A549 (cell line): ENCODE data around the gene MORN1. TPM values are rescaled to one million over a fixed set of nuclear protein-coding genes. Genes with fewer than 3 reads are reported as not detected.

ENCODE experiments used
- ATAC-seq, 2 experiments: fragments of 200-7000 bp in 1 of 2; fragments of >200 bp in 1 of 2; cut with Nextera tagmentation in 1 of 2; cut with Tn5 transposase in 1 of 2; 3 replicates each; pipeline versions ENCODE4 v1.8.0 to v1.9.1; 2018 to 2020; ENCODE audit warnings: mild to moderate bottlenecking in 1 of 2, moderate library complexity in 1 of 2
- CTCF ChIA-PET: fragments of 300-600 bp; sonication (Branson Sonifier 250); formaldehyde crosslinking; extraction: SDS; loops from one replicate; lab custom pipeline; 2021; ENCODE audit warnings: antibody characterized with exemption, inconsistent platforms; lab: Yijun Ruan, JAX
- POLR2A ChIA-PET: fragments of 350-600 bp; formaldehyde crosslinking; extraction: SDS; loops from one replicate; lab custom pipeline; 2021; ENCODE audit warnings: antibody characterized with exemption, inconsistent platforms; lab: Yijun Ruan, JAX
- DNase-seq, 2 experiments: peaks; one replicate each; pipeline versions ENCODE4 v3.0.0 to v3.0.0-alpha.2; 2011 to 2016; ENCODE audit warnings: low read depth in 1 of 2, low spot score in 1 of 2
- FAIRE-seq: peaks from 2 replicates; lab custom pipeline; 2011; peaks lifted over from hg19 to GRCh38; lab: Jason Lieb, UNC
- H3K27ac ChIP-seq, 2 experiments: fragments of >200 bp; sonication (Bioruptor Twin); formaldehyde crosslinking; 3 replicates each; pipeline ENCODE4 v1.5.1; 2016 to 2017
- H3K4me1 ChIP-seq: fragments of >200 bp; sonication (Bioruptor Twin); formaldehyde crosslinking; 3 replicates; pipeline ENCODE4 v1.6.1; 2016
- H3K4me2 ChIP-seq: fragments of >200 bp; sonication (Bioruptor Twin); formaldehyde crosslinking; 3 replicates; pipeline ENCODE4 v1.6.1; 2016
- H3K4me3 ChIP-seq: fragments of >200 bp; sonication (Bioruptor Twin); formaldehyde crosslinking; 3 replicates; pipeline ENCODE4 v1.5.1; 2016
- H3K9me3 ChIP-seq: fragments of >200 bp; sonication (Bioruptor Twin); formaldehyde crosslinking; 3 replicates; pipeline ENCODE4 v1.6.1; 2016
- BHLHE40 ChIP-seq: IDR thresholded peaks from 2 replicates; pipeline ENCODE4 v1.6.1; 2012; ENCODE audit warnings: low read depth, low read length, inconsistent platforms
- EHF ChIP-seq: fragments of 250-450 bp; sonication (Bioruptor Pico); IDR thresholded peaks from 2 replicates; pipeline ENCODE4 v1.5.0; 2020; ENCODE audit warnings: mild to moderate bottlenecking
- EHMT2 ChIP-seq: fragments of 200-600 bp; sonication (generic); IDR thresholded peaks from 2 replicates; pipeline ENCODE4 v1.6.1; 2016; ENCODE audit warnings: antibody characterized with exemption, low read depth, mild to moderate bottlenecking, moderate library complexity
- ESRRA ChIP-seq: fragments of 150-350 bp; IDR thresholded peaks from 2 replicates; pipeline ENCODE4 v1.6.1; 2014; ENCODE audit warnings: mild to moderate bottlenecking, low read length, borderline replicate concordance
- FOSL2 ChIP-seq, 2 experiments: fragments of 450-650 bp in 1 of 2; fragments of >200 bp in 1 of 2; sonication (Bioruptor Twin) in 1 of 2; formaldehyde crosslinking; IDR thresholded peaks; 2 replicates each; pipeline versions ENCODE4 v1.5.0 to v1.6.1; 2016 to 2020; ENCODE audit warnings: mild to moderate bottlenecking in 1 of 2, moderate library complexity in 1 of 2
- FOXS1 ChIP-seq: fragments of 250-450 bp; sonication (Bioruptor Pico); IDR thresholded peaks from 2 replicates; pipeline ENCODE4 v1.5.0; 2020; ENCODE audit warnings: mild to moderate bottlenecking, moderate library complexity
- GATA3 ChIP-seq: IDR thresholded peaks from 2 replicates; pipeline ENCODE4 v1.6.1; 2012; ENCODE audit warnings: borderline replicate concordance
- HOXB13 ChIP-seq: fragments of 250-450 bp; sonication (Bioruptor Pico); IDR thresholded peaks from 2 replicates; pipeline ENCODE4 v1.5.0; 2020; ENCODE audit warnings: low read depth, mild to moderate bottlenecking, moderate library complexity
- HOXB5 ChIP-seq: fragments of 250-450 bp; sonication (Bioruptor Pico); IDR thresholded peaks from 2 replicates; pipeline ENCODE4 v1.5.0; 2020; ENCODE audit warnings: mild to moderate bottlenecking, moderate library complexity
- JUN ChIP-seq, 2 experiments: fragments of >200 bp; sonication (Bioruptor Twin); formaldehyde crosslinking; IDR thresholded peaks; 2 replicates in 1 of 2; 3 replicates in 1 of 2; pipeline ENCODE4 v1.6.1; 2016 to 2017
- KDM5A ChIP-seq: fragments of 200-600 bp; sonication (generic); IDR thresholded peaks from 2 replicates; pipeline ENCODE4 v1.6.1; 2016; ENCODE audit warnings: antibody characterized with exemption, mild to moderate bottlenecking
- POLR2A ChIP-seq: IDR thresholded peaks from 2 replicates; pipeline ENCODE4 v1.6.1; 2012; ENCODE audit warnings: mild to moderate bottlenecking, low read length
- RARB ChIP-seq: fragments of 250-450 bp; sonication (Bioruptor Pico); IDR thresholded peaks from 2 replicates; pipeline ENCODE4 v1.8.0; 2021; ENCODE audit warnings: mild to moderate bottlenecking, moderate library complexity
- RFX5 ChIP-seq: fragments of 450-650 bp; IDR thresholded peaks from 2 replicates; pipeline ENCODE4 v1.7.1; 2014; ENCODE audit warnings: antibody characterized with exemption, mild to moderate bottlenecking, moderate library complexity
- SREBF2 ChIP-seq: fragments of 450-650 bp; IDR thresholded peaks from 2 replicates; pipeline ENCODE4 v1.6.1; 2014; ENCODE audit warnings: mild to moderate bottlenecking, moderate library complexity
- TFCP2L1 ChIP-seq: fragments of 250-450 bp; sonication (Bioruptor Pico); IDR thresholded peaks from 2 replicates; pipeline ENCODE4 v1.5.0; 2021; ENCODE audit warnings: mild to moderate bottlenecking
- TP53 ChIP-seq: fragments of 250-450 bp; sonication (Bioruptor Pico); IDR thresholded peaks from 2 replicates; pipeline ENCODE4 v1.5.0; 2021; ENCODE audit warnings: mild to moderate bottlenecking, moderate library complexity
- ZC3H11A ChIP-seq: fragments of 450-650 bp; IDR thresholded peaks from 2 replicates; pipeline ENCODE4 v1.6.1; 2014; ENCODE audit warnings: antibody characterized with exemption, mild to moderate bottlenecking
- ZFP36 ChIP-seq: fragments of 450-650 bp; IDR thresholded peaks from 2 replicates; pipeline ENCODE4 v1.6.1; 2014; ENCODE audit warnings: borderline replicate concordance; ENCODE audit not compliant: partially characterized antibody
- ZNF302 ChIP-seq: fragments of 250-450 bp; sonication (Bioruptor Pico); IDR thresholded peaks from 2 replicates; pipeline ENCODE4 v1.9.0; 2021; ENCODE audit warnings: inconsistent platforms, mild to moderate bottlenecking, moderate library complexity
- WGBS: methylation state at CpG from one replicate; pipeline ENCODE4 v1.1.6; 2017; ENCODE audit errors: missing lambda C conversion rate; 5-methylcytosine and 5-hydroxymethylcytosine counted together
- polyA plus RNA-seq, 4 experiments: library from polyadenylated mRNA; depleted of rRNA in 3 of 4; stranded (reverse); fragments of >200 nt; fragmentation: RNase III in 1 of 4; extraction: RNeasy Plus Mini Kit Qiagen cat#74134 plus additional on column Dnase treatment in 1 of 4; gene quantifications; 2 replicates in 3 of 4; 3 replicates in 1 of 4; pipeline ENCODE4 v1.2.3, GENCODE V29; 2011 to 2017
- TF ChIP-seq, protein P1 (sequence below): fragments of 200-600 bp; sonication (generic); IDR thresholded peaks from 2 replicates; pipeline ENCODE4 v1.6.1; 2016; ENCODE audit warnings: antibody characterized with exemption, mild to moderate bottlenecking, moderate library complexity
- TF ChIP-seq, protein P2 (sequence below): fragments of 450-650 bp; IDR thresholded peaks from 2 replicates; pipeline ENCODE4 v1.6.1; 2014; ENCODE audit warnings: antibody characterized with exemption
- TF ChIP-seq, protein P3 (sequence below): IDR thresholded peaks from 2 replicates; pipeline ENCODE4 v1.6.1; 2012; ENCODE audit warnings: low read depth, borderline replicate concordance

Gene MORN1
- polyA plus RNA-seq, 2 of the 4 experiments (the other 2 are of a cell fraction), result 6.9 to 8.9 TPM

DNA sequence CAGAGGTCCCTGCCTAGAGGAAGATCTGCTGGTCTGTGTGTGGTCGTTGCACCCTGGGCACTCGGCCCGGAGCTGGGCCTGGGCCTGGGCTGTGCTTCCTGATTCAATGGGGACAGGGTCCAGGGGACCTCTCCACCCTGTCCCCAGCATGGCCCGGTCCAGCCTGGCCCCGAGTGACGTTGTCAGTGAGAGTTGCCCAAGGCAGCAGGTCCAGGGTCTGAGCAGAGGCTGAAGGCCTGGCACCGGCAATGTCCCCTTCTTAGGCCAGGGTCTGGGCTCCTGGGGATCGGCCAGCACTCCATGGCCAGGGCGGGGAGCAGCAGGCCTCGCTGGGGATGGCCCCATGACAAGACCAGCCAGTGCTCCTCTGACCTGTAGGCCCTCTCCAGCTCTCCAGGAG, 36.6 kb upstream of the MORN1 start:
- no peak overlapping the region for H3K4me2 ChIP-seq
- WGBS, result no CpG with 5 or more reads among the region's 10 CpGs
- no peak for ATAC-seq
- no peaks in the 10 kb centered on the region for H3K4me1 ChIP-seq
- CTCF ChIA-PET, result interaction anchor here (1.8 kb wide), 1 partner anchor 61 kb away, joined by 3 read pairs; no protein-coding TSS in a partner anchor
- POLR2A ChIA-PET, result no interaction called here
- FAIRE-seq, result no peak
- TF ChIP-seq FOSL2 (IDR thresholded peaks at IDR 0.05) (no peak), FOSL2 (CRISPR knock-in tag; IDR thresholded peaks at IDR 0.05) (no peak), TFCP2L1 (CRISPR knock-in tag) (no peak), HOXB5 (CRISPR knock-in tag) (no peak), FOXS1 (no peak)
- TF ChIP-seq, all 56 proteins: peak for 0
- H3K9me3 ChIP-seq, result peaks cover 5% of the 10 kb centered on the region; the same call in 2 of the 3 replicates
- no peak for DNase-seq
- no peak overlapping the region for H3K4me3 ChIP-seq
- H3K27ac ChIP-seq, result no peak overlapping the region

DNA sequence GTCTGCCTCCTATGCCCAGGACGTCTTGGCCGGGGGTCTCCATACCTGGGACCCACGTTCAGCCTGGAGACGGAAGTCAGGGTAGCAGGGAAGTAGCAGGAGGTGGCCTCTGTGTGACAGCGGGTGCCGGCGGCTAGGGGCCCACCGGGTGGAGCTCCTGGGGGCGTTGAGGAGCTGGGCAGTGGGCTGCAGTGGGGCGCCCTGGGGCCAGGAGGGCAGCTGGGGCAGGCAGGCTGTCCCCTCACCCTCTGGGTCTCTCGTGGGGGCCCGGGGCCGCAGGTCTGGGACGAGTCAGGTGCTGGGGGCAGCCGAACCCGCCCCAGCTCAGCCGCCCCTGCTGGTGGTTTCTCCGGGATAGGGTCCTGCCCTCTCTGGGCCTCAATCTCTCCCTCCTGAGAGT, 35.7 kb upstream of the MORN1 start:
- H3K4me1 ChIP-seq, result no peaks in the 10 kb centered on the region
- no peak overlapping the region for H3K27ac ChIP-seq
- no peak overlapping the region for H3K4me3 ChIP-seq
- FAIRE-seq (no peak), DNase-seq (no peak), ATAC-seq (no peak)
- WGBS, result 44% methylated on average over 9 of the region's 18 CpGs
- ChIA-PET CTCF (interaction anchor here (1.5 to 1.8 kb wide), 2 partner anchors 62 to 121 kb away, joined by 3 to 4 read pairs; no protein-coding TSS in a partner anchor), POLR2A (no interaction called here)
- TF ChIP-seq ESRRA (no peak), TP53 (no peak), JUN (IDR thresholded peaks at IDR 0.05) (no peak), FOSL2 (IDR thresholded peaks at IDR 0.05) (no peak), FOSL2 (CRISPR knock-in tag; IDR thresholded peaks at IDR 0.05) (no peak), FOXS1 (no peak), ZNF302 (CRISPR knock-in tag) (no peak), SREBF2 (no peak), KDM5A (no peak), GATA3 (no peak), RFX5 (no peak)
- TF ChIP-seq, protein P1, sequence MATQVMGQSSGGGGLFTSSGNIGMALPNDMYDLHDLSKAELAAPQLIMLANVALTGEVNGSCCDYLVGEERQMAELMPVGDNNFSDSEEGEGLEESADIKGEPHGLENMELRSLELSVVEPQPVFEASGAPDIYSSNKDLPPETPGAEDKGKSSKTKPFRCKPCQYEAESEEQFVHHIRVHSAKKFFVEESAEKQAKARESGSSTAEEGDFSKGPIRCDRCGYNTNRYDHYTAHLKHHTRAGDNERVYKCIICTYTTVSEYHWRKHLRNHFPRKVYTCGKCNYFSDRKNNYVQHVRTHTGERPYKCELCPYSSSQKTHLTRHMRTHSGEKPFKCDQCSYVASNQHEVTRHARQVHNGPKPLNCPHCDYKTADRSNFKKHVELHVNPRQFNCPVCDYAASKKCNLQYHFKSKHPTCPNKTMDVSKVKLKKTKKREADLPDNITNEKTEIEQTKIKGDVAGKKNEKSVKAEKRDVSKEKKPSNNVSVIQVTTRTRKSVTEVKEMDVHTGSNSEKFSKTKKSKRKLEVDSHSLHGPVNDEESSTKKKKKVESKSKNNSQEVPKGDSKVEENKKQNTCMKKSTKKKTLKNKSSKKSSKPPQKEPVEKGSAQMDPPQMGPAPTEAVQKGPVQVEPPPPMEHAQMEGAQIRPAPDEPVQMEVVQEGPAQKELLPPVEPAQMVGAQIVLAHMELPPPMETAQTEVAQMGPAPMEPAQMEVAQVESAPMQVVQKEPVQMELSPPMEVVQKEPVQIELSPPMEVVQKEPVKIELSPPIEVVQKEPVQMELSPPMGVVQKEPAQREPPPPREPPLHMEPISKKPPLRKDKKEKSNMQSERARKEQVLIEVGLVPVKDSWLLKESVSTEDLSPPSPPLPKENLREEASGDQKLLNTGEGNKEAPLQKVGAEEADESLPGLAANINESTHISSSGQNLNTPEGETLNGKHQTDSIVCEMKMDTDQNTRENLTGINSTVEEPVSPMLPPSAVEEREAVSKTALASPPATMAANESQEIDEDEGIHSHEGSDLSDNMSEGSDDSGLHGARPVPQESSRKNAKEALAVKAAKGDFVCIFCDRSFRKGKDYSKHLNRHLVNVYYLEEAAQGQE, result no peak
- TF ChIP-seq, protein P2, sequence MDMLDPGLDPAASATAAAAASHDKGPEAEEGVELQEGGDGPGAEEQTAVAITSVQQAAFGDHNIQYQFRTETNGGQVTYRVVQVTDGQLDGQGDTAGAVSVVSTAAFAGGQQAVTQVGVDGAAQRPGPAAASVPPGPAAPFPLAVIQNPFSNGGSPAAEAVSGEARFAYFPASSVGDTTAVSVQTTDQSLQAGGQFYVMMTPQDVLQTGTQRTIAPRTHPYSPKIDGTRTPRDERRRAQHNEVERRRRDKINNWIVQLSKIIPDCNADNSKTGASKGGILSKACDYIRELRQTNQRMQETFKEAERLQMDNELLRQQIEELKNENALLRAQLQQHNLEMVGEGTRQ, result no peak
- H3K4me2 ChIP-seq, result no peak overlapping the region
- peaks cover 5% of the 10 kb centered on the region; the same call in 2 of the 3 replicates for H3K9me3 ChIP-seq

DNA sequence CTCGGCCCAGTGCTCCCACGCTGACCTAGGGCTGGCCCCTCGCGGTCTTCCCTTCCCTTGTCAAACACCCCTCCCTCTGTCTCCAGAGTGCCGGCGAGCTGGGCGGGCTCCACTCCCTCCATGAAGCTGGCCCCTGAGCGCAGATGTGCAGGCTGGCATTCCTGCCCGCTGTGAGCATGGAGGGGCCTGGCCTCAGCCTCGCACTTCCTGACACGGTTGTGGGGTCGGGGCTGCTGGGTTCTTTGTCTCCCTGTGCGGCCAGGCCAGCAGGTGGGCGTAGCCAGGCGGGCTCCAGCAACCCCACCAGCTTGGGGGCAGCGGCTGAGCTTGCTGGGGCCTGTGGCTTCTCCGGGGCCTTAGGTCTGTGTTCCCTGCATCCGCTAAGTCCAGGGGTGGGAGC, 35.2 kb upstream of the MORN1 start:
- 80% methylated on average over 7 of the region's 18 CpGs for WGBS
- Histone ChIP-seq H3K4me2 (no peak overlapping the region), H3K4me3 (no peak overlapping the region), H3K9me3 (peaks cover 5% of the 10 kb centered on the region; the same call in 2 of the 3 replicates), H3K4me1 (no peaks in the 10 kb centered on the region), H3K27ac (no peak overlapping the region)
- no peak for ATAC-seq
- TF ChIP-seq ZFP36, result no peak
- TF ChIP-seq KDM5A, result no peak
- TF ChIP-seq, protein P3, sequence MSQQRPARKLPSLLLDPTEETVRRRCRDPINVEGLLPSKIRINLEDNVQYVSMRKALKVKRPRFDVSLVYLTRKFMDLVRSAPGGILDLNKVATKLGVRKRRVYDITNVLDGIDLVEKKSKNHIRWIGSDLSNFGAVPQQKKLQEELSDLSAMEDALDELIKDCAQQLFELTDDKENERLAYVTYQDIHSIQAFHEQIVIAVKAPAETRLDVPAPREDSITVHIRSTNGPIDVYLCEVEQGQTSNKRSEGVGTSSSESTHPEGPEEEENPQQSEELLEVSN, result no peak
- no peak for TF ChIP-seq BHLHE40
- TF ChIP-seq POLR2A, result no peak
- TF ChIP-seq ZC3H11A, result no peak
- TF ChIP-seq EHF (CRISPR knock-in tag), result no peak
- TF ChIP-seq RARB (CRISPR knock-in tag), result no peak
- no peak for TF ChIP-seq EHMT2
- TF ChIP-seq HOXB13, result no peak
- ChIA-PET CTCF (interaction anchor here (0.7 to 1.8 kb wide), 4 partner anchors 20 to 122 kb away, joined by 3 to 4 read pairs (median 4); no protein-coding TSS in a partner anchor), POLR2A (no interaction called here)
- FAIRE-seq, result no peak
- no peak for DNase-seq
